OCI-LY7 (cell line): ENCODE measurements around the gene IL21R. TPM values are rescaled to one million over a fixed set of nuclear protein-coding genes. Genes with fewer than 3 reads are reported as not detected.

Source experiments
- BruUV-seq: library from RNA; stranded (reverse); fragments of 400-500 nt; replicated peaks from 2 replicates; lab custom pipeline; 2021; lab: Mats Ljungman, UMichigan
- CTCF ChIA-PET: fragments of 300-600 bp; sonication (Branson Sonifier 250); formaldehyde crosslinking; loops from one replicate; lab custom pipeline; 2022; ENCODE audit warnings: antibody characterized with exemption; ENCODE audit not compliant: unreplicated experiment; lab: Charles Lee
- POLR2A ChIA-PET: fragments of 300-600 bp; sonication (Branson Sonifier 250); formaldehyde crosslinking; loops from one replicate; lab custom pipeline; 2022; ENCODE audit warnings: antibody characterized with exemption; lab: Charles Lee
- DNase-seq: peaks from one replicate; pipeline ENCODE4 v3.0.0-alpha.2; 2015; ENCODE audit warnings: low spot score
- H2AFZ ChIP-seq: fragments of 200-600 bp; sonication (generic), shearing (Covaris generic); 2 replicates; pipeline ENCODE4 v1.6.1; 2014; ENCODE audit warnings: mild to moderate bottlenecking, antibody characterized with exemption, low read length, moderate library complexity
- H3K27ac ChIP-seq: fragments of 200-600 bp; sonication (generic); 2 replicates; pipeline ENCODE4 v1.5.1; 2014; ENCODE audit warnings: mixed run types, low read depth, mild to moderate bottlenecking, moderate library complexity, low read length, inconsistent platforms; ENCODE audit not compliant: poor library complexity, severe bottlenecking
- H3K36me3 ChIP-seq: fragments of 200-600 bp; sonication (generic); 2 replicates; pipeline ENCODE4 v1.6.1; 2014; ENCODE audit warnings: mild to moderate bottlenecking, antibody characterized with exemption, low read length, moderate library complexity, mixed read lengths; ENCODE audit not compliant: insufficient read depth
- H3K4me1 ChIP-seq: fragments of 200-600 bp; sonication (generic); 2 replicates; pipeline ENCODE4 v1.5.1; 2014; ENCODE audit warnings: mild to moderate bottlenecking, low read length; ENCODE audit not compliant: insufficient read depth, poor library complexity, severe bottlenecking
- H3K4me2 ChIP-seq: fragments of 200-600 bp; sonication (generic); 2 replicates; pipeline ENCODE4 v1.6.1; 2014; ENCODE audit warnings: mild to moderate bottlenecking, low read length
- H3K4me3 ChIP-seq: fragments of 200-600 bp; sonication (generic); 2 replicates; pipeline ENCODE4 v1.5.1; 2014; ENCODE audit warnings: mild to moderate bottlenecking, low read depth, low read length; ENCODE audit not compliant: poor library complexity, severe bottlenecking
- H3K79me2 ChIP-seq: fragments of 200-600 bp; sonication (generic); 2 replicates; pipeline ENCODE4 v1.6.1; 2016; ENCODE audit warnings: low read depth, mild to moderate bottlenecking, low read length, moderate library complexity, mixed read lengths; ENCODE audit not compliant: insufficient read depth
- H3K9me2 ChIP-seq: fragments of 200-600 bp; sonication (generic); 2 replicates; pipeline ENCODE4 v1.6.1; 2016; ENCODE audit warnings: mild to moderate bottlenecking, low read length, mixed read lengths; ENCODE audit not compliant: insufficient read depth
- H3K9me3 ChIP-seq: fragments of 200-600 bp; sonication (generic); 2 replicates; pipeline ENCODE4 v1.6.1; 2014; ENCODE audit warnings: mild to moderate bottlenecking, mixed run types, low read length, mixed read lengths
- H4K20me1 ChIP-seq: fragments of 200-600 bp; sonication (generic); 2 replicates; pipeline ENCODE4 v1.6.1; 2014; ENCODE audit warnings: mild to moderate bottlenecking, antibody characterized with exemption, low read length, moderate library complexity, mixed read lengths; ENCODE audit not compliant: insufficient read depth
- CTCF ChIP-seq: fragments of 200-600 bp; sonication (generic); conservative IDR thresholded peaks from 2 replicates; pipeline ENCODE4 v1.5.1; 2014; ENCODE audit warnings: mild to moderate bottlenecking, antibody characterized with exemption, low read length, moderate library complexity, mixed read lengths
- EZH2phosphoT487 ChIP-seq: fragments of 200-600 bp; sonication (generic); IDR thresholded peaks from 2 replicates; pipeline ENCODE4 v1.6.1; 2018; ENCODE audit warnings: low read depth, borderline replicate concordance, mild to moderate bottlenecking, mixed run types, antibody characterized with exemption, low read length, moderate library complexity, mixed read lengths
- intact Hi-C: fragments of 100-400 bp; cut with micrococcal nuclease; formaldehyde crosslinking; loops from one replicate; pipeline ENCODE4 v1.10.0; 2022; ENCODE audit not compliant: unreplicated experiment
- total RNA-seq, 2 experiments: library from RNA; depleted of rRNA in 1 of 2; stranded (reverse); fragments of >200 nt in 1 of 2; shearing (Covaris generic) in 1 of 2; gene quantifications; 2 replicates each; pipeline ENCODE4 v1.2.3, GENCODE V29; 2014 to 2022

Gene IL21R
- total RNA-seq, 2 experiments from 2014 or later: 10.0 to 47.0 TPM

GRCh38 chr16:27486344-27486743 is 84.4 kb downstream of the IL21R start:
- Histone ChIP-seq H3K36me3 (peaks cover 69% of the 10 kb centered on the region), H3K4me2 (no peak overlapping the region), H3K4me3 (no peak overlapping the region), H3K9me2 (no peaks in the 10 kb centered on the region), H2AFZ (no peak overlapping the region), H3K27ac (no peak overlapping the region), H3K79me2 (no peaks in the 10 kb centered on the region), H3K4me1 (no peaks in the 10 kb centered on the region), H4K20me1 (no peaks in the 10 kb centered on the region), H3K9me3 (no peaks in the 10 kb centered on the region)
- no peak for DNase-seq
- ChIA-PET POLR2A (no interaction called here), CTCF (no interaction called here)
- TF ChIP-seq EZH2phosphoT487 (no peak), CTCF (no peak)
- intact Hi-C loops: no loop called here
- BruUV-seq: no TSS peak

GRCh38 chr16:27486760-27487159 is 84.8 kb downstream of the IL21R start:
- Histone ChIP-seq H3K4me1 (no peaks in the 10 kb centered on the region), H3K79me2 (no peaks in the 10 kb centered on the region), H3K9me2 (no peaks in the 10 kb centered on the region), H3K9me3 (no peaks in the 10 kb centered on the region), H3K27ac (no peak overlapping the region), H2AFZ (no peak overlapping the region), H3K4me3 (no peak overlapping the region), H4K20me1 (no peaks in the 10 kb centered on the region), H3K4me2 (no peak overlapping the region), H3K36me3 (peaks cover 71% of the 10 kb centered on the region)
- DNase-seq: no peak
- no TSS peak for BruUV-seq
- CTCF ChIA-PET: no interaction called here
- POLR2A ChIA-PET: no interaction called here
- intact Hi-C loops: no loop called here
- TF ChIP-seq CTCF: no peak
- no peak for TF ChIP-seq EZH2phosphoT487

GRCh38 chr16:27489421-27489820 is 87.4 kb downstream of the IL21R start:
- Histone ChIP-seq H3K79me2 (no peaks in the 10 kb centered on the region), H4K20me1 (no peaks in the 10 kb centered on the region), H3K27ac (no peak overlapping the region), H3K4me3 (no peak overlapping the region), H3K9me3 (no peaks in the 10 kb centered on the region), H2AFZ (no peak overlapping the region), H3K36me3 (peaks cover 63% of the 10 kb centered on the region), H3K4me1 (no peaks in the 10 kb centered on the region), H3K4me2 (no peak overlapping the region), H3K9me2 (no peaks in the 10 kb centered on the region)
- no TSS peak for BruUV-seq
- intact Hi-C loops: no loop called here
- CTCF ChIA-PET: no interaction called here
- POLR2A ChIA-PET: no interaction called here
- DNase-seq: no peak
- TF ChIP-seq CTCF (no peak), EZH2phosphoT487 (no peak)
